ENCODE measurements around the gene TAS2R46. TPM values are rescaled to one million over a fixed set of nuclear protein-coding genes. Genes with fewer than 3 reads are reported as not detected.

Gene TAS2R46
- total and polyA plus RNA-seq, 2 of the 4 experiments (the other 2 are of a cell fraction) = 0.09 to 4.7 TPM

- H3K23ac ChIP-seq (ENCODE audit: low read depth, low read length) = no peak overlapping the region
- H2BK20ac ChIP-seq (ENCODE audit: low read depth, low read length) = no peak overlapping the region
- H2BK5ac ChIP-seq (ENCODE audit: low read depth, low read length, poor library complexity, severe bottlenecking) = no peak overlapping the region
- H4K20me1 ChIP-seq (ENCODE audit: insufficient read depth, low read length) = no peaks in the 10 kb centered on the region
- H3K4me3 ChIP-seq (ENCODE audit: insufficient read depth, low read depth, low read length) = no peak overlapping the region
- H3K18ac ChIP-seq (ENCODE audit: low read depth, low read length) = no peak overlapping the region
- no peaks in the 10 kb centered on the region; the same call in 1 of the 2 replicates for H3K36me3 ChIP-seq (ENCODE audit: control insufficient read depth, insufficient read depth, low read length)
- H3K4ac ChIP-seq (ENCODE audit: low read depth, low read length) = no peak overlapping the region
- dilution Hi-C loops (cut with HindIII; ENCODE audit: low sequenced_read_pairs, unreplicated experiment) = no loop called here
- H3K4me2 ChIP-seq (ENCODE audit: low read depth, low read length) = no peak overlapping the region
- H3K9me3 ChIP-seq (ENCODE audit: control insufficient read depth, insufficient read depth, low read length) = no peaks in the 10 kb centered on the region
- no TSS peak for BruUV-seq (replicated peaks)
- H2AFZ ChIP-seq (replicated peaks; ENCODE audit: low read length, poor library complexity) = no peak overlapping the region
- no peak overlapping the region for H3K56ac ChIP-seq (ENCODE audit: extremely low read depth, insufficient read depth, low read length)
- CTCF ChIA-PET = no interaction called here
- no peak for DNase-seq
- no peak overlapping the region for H2BK15ac ChIP-seq (ENCODE audit: low read depth, low read length)
- H4K91ac ChIP-seq (ENCODE audit: insufficient read depth, low read depth, low read length) = no peak overlapping the region
- ATAC-seq (ENCODE audit: low read depth) = no peak
- WGBS, 2 experiments (ENCODE audit: extremely low coverage in 2 of 2, insufficient read length in 1 of 2) = no CpG with 5 or more reads among the region's 3 CpGs
- H3K27ac ChIP-seq (ENCODE audit: insufficient read depth, low read length) = no peak overlapping the region
- H2AK5ac ChIP-seq (ENCODE audit: low read depth, low read length) = no peak overlapping the region
- POLR2A ChIA-PET (ENCODE audit: unreplicated experiment) = no interaction called here
- no peak for TF ChIP-seq MAZ (IDR thresholded peaks at IDR 0.05; ENCODE audit: borderline replicate concordance, low read depth, low read length)
- TF ChIP-seq SMC3 (IDR thresholded peaks at IDR 0.05; ENCODE audit: low read depth, low read length) = no peak
- no peak for TF ChIP-seq MXI1 (IDR thresholded peaks at IDR 0.05; ENCODE audit: borderline replicate concordance, low read depth, low read length)
- no peak for TF ChIP-seq NFE2L2 (IDR thresholded peaks at IDR 0.05; ENCODE audit: low read depth, low read length)
- no peak for TF ChIP-seq RCOR1 (IDR thresholded peaks at IDR 0.05; ENCODE audit: insufficient replicate concordance, low read length)
- TF ChIP-seq BHLHE40 (IDR thresholded peaks at IDR 0.05; ENCODE audit: low read depth, low read length) = no peak
- H2AK9ac ChIP-seq (replicated peaks; ENCODE audit: low read depth, low read length, poor library complexity) = no peak overlapping the region
- no peaks in the 10 kb centered on the region for H3K4me1 ChIP-seq (ENCODE audit: control insufficient read depth, insufficient read depth, low read length)
- no peak overlapping the region for H3K9ac ChIP-seq (ENCODE audit: low read depth, low read length)
- no peaks in the 10 kb centered on the region for H3K27me3 ChIP-seq (ENCODE audit: control insufficient read depth, insufficient read depth, low read length)
- in situ Hi-C loops (cut with MboI; ENCODE audit: low sequenced_read_pairs) = no loop called here
- H4K8ac ChIP-seq (ENCODE audit: low read depth in 2 of 2, low read length in 2 of 2) = no peak overlapping the region
- peaks cover 0 to 4% of the 10 kb centered on the region in 2 experiments; a peak in 2 of 4 replicates for H3K79me1 ChIP-seq (ENCODE audit: low read depth in 1 of 2, low read length in 2 of 2)
- no peaks in the 10 kb centered on the region for H3K9me1 ChIP-seq (ENCODE audit: insufficient read depth, low read length)
- no peak overlapping the region for H3K14ac ChIP-seq (replicated peaks; ENCODE audit: low read depth, low read length)
- H2BK120ac ChIP-seq (ENCODE audit: low read depth, low read length) = no peak overlapping the region
- intact Hi-C loops (cut with micrococcal nuclease) = loop anchor here (1.0 kb wide), 1 partner anchor 56 kb away; no protein-coding TSS in a partner anchor
- H4K5ac ChIP-seq (ENCODE audit: low read depth, low read length) = no peak overlapping the region
Observed at GRCh38 chr12:11075642-11076041, 13.5 kb upstream of the TAS2R46 start.

Measured in IMR-90 (cell line).